Keratinocyte (primary cell): ENCODE measurements around the gene H2AZ2. TPM values are rescaled to one million over a fixed set of nuclear protein-coding genes. Genes with fewer than 3 reads are reported as not detected.

Experiments
- DNase-seq: peaks from one replicate; pipeline ENCODE4 v3.0.0-alpha.2; 2011; ENCODE audit warnings: low read depth, missing footprints, low spot score
- FAIRE-seq: peaks from 2 replicates; lab custom pipeline; 2011; peaks lifted over from hg19 to GRCh38; lab: Jason Lieb, UNC
- H2AFZ ChIP-seq: 2 replicates; pipeline ENCODE4 v1.6.0; 2012; ENCODE audit warnings: low read length, control low read depth, inconsistent platforms; ENCODE audit not compliant: control insufficient read depth
- H3K27ac ChIP-seq: 2 replicates; pipeline ENCODE4 v1.5.1; 2011; ENCODE audit warnings: low read length; ENCODE audit not compliant: control insufficient read depth, insufficient read depth
- H3K27me3 ChIP-seq: 3 replicates; pipeline ENCODE4 v1.6.0; 2011; ENCODE audit warnings: low read length; ENCODE audit not compliant: control insufficient read depth, insufficient read depth; ENCODE audit errors: extremely low read depth
- H3K36me3 ChIP-seq, 2 experiments: 2 replicates in 1 of 2; 3 replicates in 1 of 2; pipeline ENCODE4 v1.5.1; 2011; ENCODE audit warnings: low read length in 2 of 2, mild to moderate bottlenecking in 1 of 2; ENCODE audit not compliant: control insufficient read depth in 2 of 2, insufficient read depth in 2 of 2; ENCODE audit errors: extremely low read depth in 1 of 2
- H3K4me1 ChIP-seq: 3 replicates; pipeline ENCODE4 v1.5.1; 2011; ENCODE audit warnings: low read length; ENCODE audit not compliant: control insufficient read depth, insufficient read depth; ENCODE audit errors: extremely low read depth
- H3K4me2 ChIP-seq: 3 replicates; pipeline ENCODE4 v1.6.0; 2011; ENCODE audit warnings: low read depth, low read length; ENCODE audit not compliant: control insufficient read depth, insufficient read depth; ENCODE audit errors: extremely low read depth
- H3K4me3 ChIP-seq, 3 experiments: fragments of 200-600 bp in 1 of 3; sonication (generic) in 1 of 3; 2 replicates in 2 of 3; 3 replicates in 1 of 3; pipeline ENCODE4 v1.5.1; 2011 to 2016; ENCODE audit warnings: low read length in 3 of 3, mild to moderate bottlenecking in 3 of 3, control low read depth in 2 of 3, inconsistent platforms in 1 of 3, low read depth in 1 of 3, mixed read lengths in 1 of 3, mixed run types in 1 of 3, moderate library complexity in 1 of 3; ENCODE audit not compliant: control insufficient read depth in 2 of 3, insufficient read depth in 2 of 3; ENCODE audit errors: extremely low read depth in 1 of 3
- H3K79me2 ChIP-seq: 2 replicates; pipeline ENCODE4 v1.6.0; 2012; ENCODE audit warnings: low read length; ENCODE audit not compliant: control insufficient read depth, insufficient read depth
- H3K9ac ChIP-seq: 3 replicates; pipeline ENCODE4 v1.6.0; 2011; ENCODE audit warnings: low read length; ENCODE audit not compliant: control insufficient read depth, insufficient read depth; ENCODE audit errors: extremely low read depth
- H3K9me1 ChIP-seq: 3 replicates; pipeline ENCODE4 v1.6.0; 2011; ENCODE audit warnings: low read length; ENCODE audit not compliant: control insufficient read depth, insufficient read depth; ENCODE audit errors: extremely low read depth
- H3K9me3 ChIP-seq: 2 replicates; pipeline ENCODE4 v1.5.1; 2012; ENCODE audit warnings: low read depth, low read length; ENCODE audit not compliant: control insufficient read depth
- H4K20me1 ChIP-seq: 3 replicates; pipeline ENCODE4 v1.6.0; 2011; ENCODE audit warnings: low read length; ENCODE audit not compliant: control insufficient read depth, insufficient read depth; ENCODE audit errors: extremely low read depth
- EZH2 ChIP-seq: IDR thresholded peaks from one replicate; pipeline ENCODE4 v1.6.1; 2012; ENCODE audit warnings: inconsistent platforms, mild to moderate bottlenecking, low read length, moderate library complexity
- dilution Hi-C: fragments of 300-500 bp; cut with MboI; formaldehyde crosslinking; loops from one replicate; pipeline ENCODE4 v1.7.0; 2020; ENCODE audit warnings: low sequenced_read_pairs; ENCODE audit not compliant: extremely low pct_ligation_motif_present
- polyA plus RNA-seq, 5 experiments: library from polyadenylated mRNA; depleted of rRNA in 3 of 5; stranded (reverse) in 3 of 5; stranded (forward) in 1 of 5; unstranded in 1 of 5; fragments of >200 nt; gene quantifications; 1 replicate in 1 of 5; 2 replicates in 3 of 5; 3 replicates in 1 of 5; pipeline versions ENCODE4 v1.2.1 to v1.2.3, GENCODE V29; 2011 to 2012; ENCODE audit warnings: missing spikeins in 2 of 5, low read depth in 1 of 5, low replicate concordance in 1 of 5
- TF ChIP-seq, protein P1 (sequence below), 3 experiments: IDR thresholded peaks in 1 of 3; conservative IDR thresholded peaks in 1 of 3; optimal IDR thresholded peaks in 1 of 3; 2 replicates in 2 of 3; 3 replicates in 1 of 3; pipeline versions ENCODE3 to v1.5.1; 2011; ENCODE audit warnings: low read length in 3 of 3, mild to moderate bottlenecking in 3 of 3, moderate library complexity in 2 of 3, control low read depth in 1 of 3, inconsistent platforms in 1 of 3; ENCODE audit not compliant: insufficient read depth in 2 of 3; ENCODE audit errors: extremely low read depth in 1 of 3

Gene H2AZ2
- polyA plus RNA-seq, 1 donor (not counting 4 experiments of a cell fraction or from before 2014, with no cell fraction given) = 131 TPM

DNA sequence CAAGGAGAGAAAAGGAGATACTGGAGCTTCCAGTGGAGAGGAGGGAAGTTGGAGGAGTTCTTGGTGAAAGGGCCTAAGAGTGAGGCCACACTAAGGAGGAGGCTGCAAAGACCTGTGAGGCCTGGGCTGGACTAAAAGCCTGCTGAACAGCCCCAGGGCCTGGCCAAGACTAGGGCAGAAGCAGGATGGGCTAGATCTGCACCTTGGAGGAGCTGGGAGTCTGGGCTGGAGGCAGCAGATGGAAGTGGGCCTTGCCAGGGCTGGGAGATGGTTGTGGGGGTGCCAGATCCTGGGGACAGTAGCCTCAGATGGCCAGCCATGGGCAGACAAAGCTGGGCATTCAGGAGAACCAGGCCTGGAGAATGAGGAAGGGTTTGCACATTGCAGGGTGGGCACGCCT is 43.9 kb upstream of the H2AZ2 start:
- Histone ChIP-seq H3K79me2 (no peaks in the 10 kb centered on the region), H3K4me1 (no peaks in the 10 kb centered on the region), H3K27me3 (no peaks in the 10 kb centered on the region), H4K20me1 (no peaks in the 10 kb centered on the region), H3K9me3 (no peaks in the 10 kb centered on the region), H3K9me1 (no peaks in the 10 kb centered on the region), H2AFZ (no peak overlapping the region), H3K36me3 (no peaks in the 10 kb centered on the region), H3K4me2 (no peak overlapping the region), H3K4me3 (no peak overlapping the region), H3K27ac (no peak overlapping the region), H3K9ac (no peak overlapping the region)
- DNase-seq (no peak), FAIRE-seq (no peak)
- dilution Hi-C loops = no loop called here
- TF ChIP-seq, protein P1, sequence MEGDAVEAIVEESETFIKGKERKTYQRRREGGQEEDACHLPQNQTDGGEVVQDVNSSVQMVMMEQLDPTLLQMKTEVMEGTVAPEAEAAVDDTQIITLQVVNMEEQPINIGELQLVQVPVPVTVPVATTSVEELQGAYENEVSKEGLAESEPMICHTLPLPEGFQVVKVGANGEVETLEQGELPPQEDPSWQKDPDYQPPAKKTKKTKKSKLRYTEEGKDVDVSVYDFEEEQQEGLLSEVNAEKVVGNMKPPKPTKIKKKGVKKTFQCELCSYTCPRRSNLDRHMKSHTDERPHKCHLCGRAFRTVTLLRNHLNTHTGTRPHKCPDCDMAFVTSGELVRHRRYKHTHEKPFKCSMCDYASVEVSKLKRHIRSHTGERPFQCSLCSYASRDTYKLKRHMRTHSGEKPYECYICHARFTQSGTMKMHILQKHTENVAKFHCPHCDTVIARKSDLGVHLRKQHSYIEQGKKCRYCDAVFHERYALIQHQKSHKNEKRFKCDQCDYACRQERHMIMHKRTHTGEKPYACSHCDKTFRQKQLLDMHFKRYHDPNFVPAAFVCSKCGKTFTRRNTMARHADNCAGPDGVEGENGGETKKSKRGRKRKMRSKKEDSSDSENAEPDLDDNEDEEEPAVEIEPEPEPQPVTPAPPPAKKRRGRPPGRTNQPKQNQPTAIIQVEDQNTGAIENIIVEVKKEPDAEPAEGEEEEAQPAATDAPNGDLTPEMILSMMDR (optimal IDR thresholded peaks at IDR 0.05 in 1 of 3, IDR thresholded peaks at IDR 0.05 in 1 of 3, conservative IDR thresholded peaks at IDR 0.05 in 1 of 3; ENCODE audit: extremely low read depth in 1 of 3, insufficient read depth in 2 of 3, low read length in 3 of 3) = no peak
- no peak for TF ChIP-seq EZH2

DNA sequence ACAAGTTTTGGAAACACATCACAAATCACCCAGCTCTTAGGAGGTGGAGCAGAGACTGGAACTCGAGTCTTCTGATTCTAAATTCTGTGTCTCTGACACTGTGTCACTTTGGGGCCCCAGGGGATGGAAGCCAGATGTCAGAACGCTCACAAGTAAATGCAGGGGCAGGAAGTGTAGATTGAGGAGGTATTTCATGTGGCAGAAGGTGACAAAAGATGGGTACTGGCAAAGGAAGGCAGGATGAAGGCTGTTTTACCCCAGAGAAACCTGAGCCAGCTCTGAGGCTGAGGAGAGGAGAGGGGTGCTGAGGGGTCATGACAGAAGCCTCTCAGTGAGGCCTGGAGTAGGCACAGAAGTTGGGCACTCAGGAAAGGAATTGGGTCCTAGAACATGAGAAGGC is 43.5 kb upstream of the H2AZ2 start:
- Histone ChIP-seq H3K27me3 (no peaks in the 10 kb centered on the region), H3K27ac (no peak overlapping the region), H3K9me3 (no peaks in the 10 kb centered on the region), H3K4me3 (no peak overlapping the region), H3K4me2 (no peak overlapping the region), H3K9me1 (no peaks in the 10 kb centered on the region), H3K9ac (no peak overlapping the region), H4K20me1 (no peaks in the 10 kb centered on the region), H2AFZ (no peak overlapping the region), H3K4me1 (peaks cover 4% of the 10 kb centered on the region), H3K36me3 (no peaks in the 10 kb centered on the region), H3K79me2 (no peaks in the 10 kb centered on the region)
- TF ChIP-seq, protein P1 (optimal IDR thresholded peaks at IDR 0.05 in 1 of 3, IDR thresholded peaks at IDR 0.05 in 1 of 3, conservative IDR thresholded peaks at IDR 0.05 in 1 of 3; ENCODE audit: extremely low read depth in 1 of 3, insufficient read depth in 2 of 3, low read length in 3 of 3) = no peak
- TF ChIP-seq EZH2 = no peak
- dilution Hi-C loops = no loop called here
- DNase-seq (no peak), FAIRE-seq (no peak)
